ENCODE results near the gene UGT1A5. TPM values are rescaled to one million over a fixed set of nuclear protein-coding genes. Genes with fewer than 3 reads are reported as not detected.

UGT1A5 gene
- total and polyA plus RNA-seq, 10 of the 15 experiments (the other 5 are each of a cell fraction or from before 2014, with no cell fraction given): not detected

DNA sequence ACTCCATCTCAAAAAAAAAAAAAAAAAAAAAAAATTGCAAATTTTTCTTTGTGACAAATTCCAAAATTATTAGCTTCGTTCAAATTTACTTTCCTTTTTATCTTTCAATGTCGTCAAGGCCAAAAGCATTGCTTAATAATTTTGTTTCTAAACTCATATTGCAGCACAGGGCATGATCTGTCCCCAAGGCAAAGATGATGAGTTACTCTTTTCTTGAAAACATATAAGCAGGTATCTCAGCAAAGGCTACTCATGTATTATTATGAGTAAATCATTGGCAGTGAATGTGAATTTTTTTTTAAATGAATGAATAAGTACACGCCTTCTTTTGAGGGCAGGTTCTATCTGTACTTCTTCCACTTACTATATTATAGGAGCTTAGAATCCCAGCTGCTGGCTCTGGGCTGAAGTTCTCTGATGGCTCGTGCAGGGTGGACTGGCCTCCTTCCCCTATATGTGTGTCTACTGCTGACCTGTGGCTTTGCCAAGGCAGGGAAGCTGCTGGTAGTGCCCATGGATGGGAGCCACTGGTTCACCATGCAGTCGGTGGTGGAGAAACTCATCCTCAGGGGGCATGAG lies 31.1 kb upstream of the UGT1A5 start, which contains the start of gene UGT1A7:
TSS of gene UGT1A7 (plus strand) at position 381 of the 579 bp plus-strand sequence. CDS start at position 418, 37 bp downstream.
- Histone ChIP-seq H3K27ac (ENCODE audit: control insufficient read depth, insufficient read depth) (no peak within 1 kb of the TSS), H3K4me3 (no peak within 1 kb of the TSS), H2AFZ (ENCODE audit: control insufficient read depth, low read depth, low read length) (no peak within 1 kb of the TSS), H3K9ac (ENCODE audit: control insufficient read depth, insufficient read depth, low read length) (no peak within 1 kb of the TSS), H3K27me3 (replicated peaks in 1 of 2; ENCODE audit: control insufficient read depth in 2 of 2, insufficient read depth in 2 of 2, low read length in 1 of 2) (no peaks in the 10 kb centered on the region; a peak in 1 of 4 replicates), H3K36me3 (ENCODE audit: control insufficient read depth in 2 of 2, insufficient read depth in 2 of 2, low read length in 1 of 2) (no peaks in the 10 kb centered on the region), H3K79me2 (ENCODE audit: control insufficient read depth, insufficient read depth, low read length) (no peaks in the 10 kb centered on the region), H3K9me3 (replicated peaks; ENCODE audit: control insufficient read depth, insufficient read depth, low read length) (no peaks in the 10 kb centered on the region), H4K20me1 (ENCODE audit: control insufficient read depth, insufficient read depth) (no peaks in the 10 kb centered on the region), H3K4me1 (ENCODE audit: control insufficient read depth, insufficient read depth, low read length) (no peaks in the 10 kb centered on the region), H3K4me2 (ENCODE audit: control insufficient read depth, insufficient read depth) (no peak within 1 kb of the TSS)
- TF ChIP-seq ATF7 (IDR thresholded peaks at IDR 0.05; ENCODE audit: low read depth): no peak
- no peak for TF ChIP-seq TBL1XR1 (IDR thresholded peaks at IDR 0.05; ENCODE audit: low read depth, low read length)
- TF ChIP-seq CEBPB (IDR thresholded peaks at IDR 0.05; ENCODE audit: borderline replicate concordance in 1 of 2, low read depth in 2 of 2, low read length in 2 of 2): no peak
- TF ChIP-seq ZNF217 (IDR thresholded peaks at IDR 0.05): no peak
- TF ChIP-seq, protein P1, sequence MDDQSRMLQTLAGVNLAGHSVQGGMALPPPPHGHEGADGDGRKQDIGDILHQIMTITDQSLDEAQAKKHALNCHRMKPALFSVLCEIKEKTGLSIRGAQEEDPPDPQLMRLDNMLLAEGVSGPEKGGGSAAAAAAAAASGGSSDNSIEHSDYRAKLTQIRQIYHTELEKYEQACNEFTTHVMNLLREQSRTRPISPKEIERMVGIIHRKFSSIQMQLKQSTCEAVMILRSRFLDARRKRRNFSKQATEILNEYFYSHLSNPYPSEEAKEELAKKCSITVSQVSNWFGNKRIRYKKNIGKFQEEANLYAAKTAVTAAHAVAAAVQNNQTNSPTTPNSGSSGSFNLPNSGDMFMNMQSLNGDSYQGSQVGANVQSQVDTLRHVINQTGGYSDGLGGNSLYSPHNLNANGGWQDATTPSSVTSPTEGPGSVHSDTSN (IDR thresholded peaks at IDR 0.05; ENCODE audit: insufficient replicate concordance, low read depth, low read length): no peak
- TF ChIP-seq, protein P2, sequence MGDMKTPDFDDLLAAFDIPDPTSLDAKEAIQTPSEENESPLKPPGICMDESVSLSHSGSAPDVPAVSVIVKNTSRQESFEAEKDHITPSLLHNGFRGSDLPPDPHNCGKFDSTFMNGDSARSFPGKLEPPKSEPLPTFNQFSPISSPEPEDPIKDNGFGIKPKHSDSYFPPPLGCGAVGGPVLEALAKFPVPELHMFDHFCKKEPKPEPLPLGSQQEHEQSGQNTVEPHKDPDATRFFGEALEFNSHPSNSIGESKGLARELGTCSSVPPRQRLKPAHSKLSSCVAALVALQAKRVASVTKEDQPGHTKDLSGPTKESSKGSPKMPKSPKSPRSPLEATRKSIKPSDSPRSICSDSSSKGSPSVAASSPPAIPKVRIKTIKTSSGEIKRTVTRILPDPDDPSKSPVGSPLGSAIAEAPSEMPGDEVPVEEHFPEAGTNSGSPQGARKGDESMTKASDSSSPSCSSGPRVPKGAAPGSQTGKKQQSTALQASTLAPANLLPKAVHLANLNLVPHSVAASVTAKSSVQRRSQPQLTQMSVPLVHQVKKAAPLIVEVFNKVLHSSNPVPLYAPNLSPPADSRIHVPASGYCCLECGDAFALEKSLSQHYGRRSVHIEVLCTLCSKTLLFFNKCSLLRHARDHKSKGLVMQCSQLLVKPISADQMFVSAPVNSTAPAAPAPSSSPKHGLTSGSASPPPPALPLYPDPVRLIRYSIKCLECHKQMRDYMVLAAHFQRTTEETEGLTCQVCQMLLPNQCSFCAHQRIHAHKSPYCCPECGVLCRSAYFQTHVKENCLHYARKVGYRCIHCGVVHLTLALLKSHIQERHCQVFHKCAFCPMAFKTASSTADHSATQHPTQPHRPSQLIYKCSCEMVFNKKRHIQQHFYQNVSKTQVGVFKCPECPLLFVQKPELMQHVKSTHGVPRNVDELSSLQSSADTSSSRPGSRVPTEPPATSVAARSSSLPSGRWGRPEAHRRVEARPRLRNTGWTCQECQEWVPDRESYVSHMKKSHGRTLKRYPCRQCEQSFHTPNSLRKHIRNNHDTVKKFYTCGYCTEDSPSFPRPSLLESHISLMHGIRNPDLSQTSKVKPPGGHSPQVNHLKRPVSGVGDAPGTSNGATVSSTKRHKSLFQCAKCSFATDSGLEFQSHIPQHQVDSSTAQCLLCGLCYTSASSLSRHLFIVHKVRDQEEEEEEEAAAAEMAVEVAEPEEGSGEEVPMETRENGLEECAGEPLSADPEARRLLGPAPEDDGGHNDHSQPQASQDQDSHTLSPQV (IDR thresholded peaks at IDR 0.05): no peak
- TF ChIP-seq, protein P3, sequence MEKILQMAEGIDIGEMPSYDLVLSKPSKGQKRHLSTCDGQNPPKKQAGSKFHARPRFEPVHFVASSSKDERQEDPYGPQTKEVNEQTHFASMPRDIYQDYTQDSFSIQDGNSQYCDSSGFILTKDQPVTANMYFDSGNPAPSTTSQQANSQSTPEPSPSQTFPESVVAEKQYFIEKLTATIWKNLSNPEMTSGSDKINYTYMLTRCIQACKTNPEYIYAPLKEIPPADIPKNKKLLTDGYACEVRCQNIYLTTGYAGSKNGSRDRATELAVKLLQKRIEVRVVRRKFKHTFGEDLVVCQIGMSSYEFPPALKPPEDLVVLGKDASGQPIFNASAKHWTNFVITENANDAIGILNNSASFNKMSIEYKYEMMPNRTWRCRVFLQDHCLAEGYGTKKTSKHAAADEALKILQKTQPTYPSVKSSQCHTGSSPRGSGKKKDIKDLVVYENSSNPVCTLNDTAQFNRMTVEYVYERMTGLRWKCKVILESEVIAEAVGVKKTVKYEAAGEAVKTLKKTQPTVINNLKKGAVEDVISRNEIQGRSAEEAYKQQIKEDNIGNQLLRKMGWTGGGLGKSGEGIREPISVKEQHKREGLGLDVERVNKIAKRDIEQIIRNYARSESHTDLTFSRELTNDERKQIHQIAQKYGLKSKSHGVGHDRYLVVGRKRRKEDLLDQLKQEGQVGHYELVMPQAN (conservative IDR thresholded peaks at IDR 0.05): no peak
- no peak for TF ChIP-seq CBX5 (IDR thresholded peaks at IDR 0.05; ENCODE audit: low read depth)
- TF ChIP-seq MEF2B (IDR thresholded peaks at IDR 0.05; ENCODE audit: partially characterized antibody, poor library complexity, severe bottlenecking): no peak
- TF ChIP-seq STAT3 (IDR thresholded peaks at IDR 0.05; ENCODE audit: low read depth, low read length): no peak
- POLR2A ChIA-PET: interaction anchor here (0.6 kb wide), 3 partner anchors 1307 to 1913 kb away, joined by 3 to 5 read pairs (median 3); no protein-coding TSS in a partner anchor
- BruUV-seq (replicated peaks): no TSS peak
- CTCF ChIA-PET: interaction anchor here (0.7 kb wide), 1 partner anchor 276 kb away, joined by 3 read pairs; no protein-coding TSS in a partner anchor
- in situ Hi-C loops (cut with MboI): no loop called here
- intact Hi-C loops (cut with micrococcal nuclease; ENCODE audit: unreplicated experiment): no loop called here
- SMC1A ChIA-PET (ENCODE audit: uncharacterized antibody, unreplicated experiment): no interaction called here
- no peak for DNase-seq (ENCODE audit: low read depth, low spot score)
- WGBS (ENCODE audit: insufficient coverage, insufficient replicate concordance, low lambda C conversion rate, missing lambda C conversion rate): 34% methylated on average over 5 of the region's 5 CpGs
- FAIRE-seq: no peak
- ATAC-seq: no peak
- RAD21 ChIA-PET (ENCODE audit: unreplicated experiment): no interaction called here

Measured in GM12878 (cell line).